ENCODE results near the gene RAI2. TPM values are rescaled to one million over a fixed set of nuclear protein-coding genes. Genes with fewer than 3 reads are reported as not detected.

Gene RAI2
- total RNA-seq, 4 donors from 2014 or later: 2.5 to 8.5 (median 4.6) TPM

- intact Hi-C loops (cut with DNase I; ENCODE audit: low total_unique reads): no loop called here
- TF ChIP-seq, protein P1, sequence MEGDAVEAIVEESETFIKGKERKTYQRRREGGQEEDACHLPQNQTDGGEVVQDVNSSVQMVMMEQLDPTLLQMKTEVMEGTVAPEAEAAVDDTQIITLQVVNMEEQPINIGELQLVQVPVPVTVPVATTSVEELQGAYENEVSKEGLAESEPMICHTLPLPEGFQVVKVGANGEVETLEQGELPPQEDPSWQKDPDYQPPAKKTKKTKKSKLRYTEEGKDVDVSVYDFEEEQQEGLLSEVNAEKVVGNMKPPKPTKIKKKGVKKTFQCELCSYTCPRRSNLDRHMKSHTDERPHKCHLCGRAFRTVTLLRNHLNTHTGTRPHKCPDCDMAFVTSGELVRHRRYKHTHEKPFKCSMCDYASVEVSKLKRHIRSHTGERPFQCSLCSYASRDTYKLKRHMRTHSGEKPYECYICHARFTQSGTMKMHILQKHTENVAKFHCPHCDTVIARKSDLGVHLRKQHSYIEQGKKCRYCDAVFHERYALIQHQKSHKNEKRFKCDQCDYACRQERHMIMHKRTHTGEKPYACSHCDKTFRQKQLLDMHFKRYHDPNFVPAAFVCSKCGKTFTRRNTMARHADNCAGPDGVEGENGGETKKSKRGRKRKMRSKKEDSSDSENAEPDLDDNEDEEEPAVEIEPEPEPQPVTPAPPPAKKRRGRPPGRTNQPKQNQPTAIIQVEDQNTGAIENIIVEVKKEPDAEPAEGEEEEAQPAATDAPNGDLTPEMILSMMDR (IDR thresholded peaks at IDR 0.05 in 4 of 5, conservative IDR thresholded peaks at IDR 0.05 in 1 of 5): no peak
- TF ChIP-seq POLR2A (IDR thresholded peaks at IDR 0.05): no peak
- H3K4me1 ChIP-seq: no peaks in the 10 kb centered on the region
Observed at GRCh38 chrX:17779434-17779833, 81.7 kb downstream of the RAI2 start.

GRCh38 chrX:17778997-17779396 lies 82.1 kb downstream of the RAI2 start:
- DNase-seq: no peak
- Histone ChIP-seq H3K27me3 (peaks cover 0 to under 1% (median 0%) of the 10 kb centered on the region in 3 donors), H3K9me3 (no peaks in the 10 kb centered on the region), H3K4me1 (no peaks in the 10 kb centered on the region), H3K36me3 (no peaks in the 10 kb centered on the region), H3K4me3 (no peak overlapping the region), H3K27ac (no peak overlapping the region)
- no peak for ATAC-seq
- in situ Hi-C loops (cut with MboI; ENCODE audit: low sequenced_read_pairs in 4 of 4) (loop anchor here in 2 of 4 donors (25.0 kb wide), 1 partner anchor 433 kb away; the partner anchor contains the start of gene BEND2 (in 2 of the 2)), intact Hi-C loops (cut with DNase I; ENCODE audit: low total_unique reads) (no loop called here)
- TF ChIP-seq POLR2A (IDR thresholded peaks at IDR 0.05): no peak
- TF ChIP-seq, protein P1 (IDR thresholded peaks at IDR 0.05 in 4 of 5, conservative IDR thresholded peaks at IDR 0.05 in 1 of 5): no peak

More at GRCh38 chrX:17779434-17779833, 81.7 kb downstream of the RAI2 start:
- in situ Hi-C loops (cut with MboI; ENCODE audit: low sequenced_read_pairs in 4 of 4): loop anchor here in 2 of 4 donors (25.0 kb wide), 1 partner anchor 433 kb away; the partner anchor contains the start of gene BEND2 (in 2 of the 2)
- Histone ChIP-seq H3K4me3 (no peak overlapping the region), H3K36me3 (no peaks in the 10 kb centered on the region), H3K27ac (no peak overlapping the region), H3K27me3 (no peaks in the 10 kb centered on the region), H3K9me3 (no peaks in the 10 kb centered on the region)
- ATAC-seq: no peak
- DNase-seq: no peak

GRCh38 chrX:17774053-17774452 lies 87.0 kb downstream of the RAI2 start:
- no peaks in the 10 kb centered on the region for H3K4me1 ChIP-seq
- intact Hi-C loops (cut with DNase I; ENCODE audit: low total_unique reads) (no loop called here), in situ Hi-C loops (cut with MboI; ENCODE audit: low sequenced_read_pairs in 4 of 4) (no loop called here)
- no peak for TF ChIP-seq POLR2A (IDR thresholded peaks at IDR 0.05)
- TF ChIP-seq, protein P1 (IDR thresholded peaks at IDR 0.05 in 4 of 5, conservative IDR thresholded peaks at IDR 0.05 in 1 of 5): no peak
- H3K27ac ChIP-seq: no peak overlapping the region
- DNase-seq (no peak), ATAC-seq (no peak)
- H3K4me3 ChIP-seq: no peak overlapping the region
- H3K27me3 ChIP-seq: peaks cover 0 to 3% (median 0%) of the 10 kb centered on the region in 3 donors
- no peaks in the 10 kb centered on the region for H3K9me3 ChIP-seq
- H3K36me3 ChIP-seq: no peaks in the 10 kb centered on the region

- no peak overlapping the region for H3K27ac ChIP-seq
- no peaks in the 10 kb centered on the region for H3K9me3 ChIP-seq
- no peaks in the 10 kb centered on the region for H3K36me3 ChIP-seq
- H3K27me3 ChIP-seq: peaks cover 0 to 3% (median 0%) of the 10 kb centered on the region in 3 donors
- H3K4me1 ChIP-seq: no peaks in the 10 kb centered on the region
- intact Hi-C loops (cut with DNase I; ENCODE audit: low total_unique reads): no loop called here
- in situ Hi-C loops (cut with MboI; ENCODE audit: low sequenced_read_pairs in 4 of 4): no loop called here
- no peak overlapping the region for H3K4me3 ChIP-seq
- no peak for DNase-seq
- ATAC-seq: no peak
- TF ChIP-seq, protein P1 (IDR thresholded peaks at IDR 0.05 in 4 of 5, conservative IDR thresholded peaks at IDR 0.05 in 1 of 5): no peak
- TF ChIP-seq POLR2A (IDR thresholded peaks at IDR 0.05): no peak
Observed at GRCh38 chrX:17773221-17773876, 87.7 kb downstream of the RAI2 start.
